GM19463 (cell line): ENCODE results near the gene ZDHHC14.

Experiments used
- ATAC-seq: cut with Tn5 transposase; IDR thresholded peaks from one replicate; pipeline ENCODE4 v1.9.1; 2021; ENCODE audit warnings: mild to moderate bottlenecking, moderate library complexity; ENCODE audit not compliant: unreplicated experiment

The ZDHHC14 gene

GRCh38 chr6:157631838-157632614 lies 251.0 kb downstream of the ZDHHC14 start:
- ATAC-seq, result no peak

DNA sequence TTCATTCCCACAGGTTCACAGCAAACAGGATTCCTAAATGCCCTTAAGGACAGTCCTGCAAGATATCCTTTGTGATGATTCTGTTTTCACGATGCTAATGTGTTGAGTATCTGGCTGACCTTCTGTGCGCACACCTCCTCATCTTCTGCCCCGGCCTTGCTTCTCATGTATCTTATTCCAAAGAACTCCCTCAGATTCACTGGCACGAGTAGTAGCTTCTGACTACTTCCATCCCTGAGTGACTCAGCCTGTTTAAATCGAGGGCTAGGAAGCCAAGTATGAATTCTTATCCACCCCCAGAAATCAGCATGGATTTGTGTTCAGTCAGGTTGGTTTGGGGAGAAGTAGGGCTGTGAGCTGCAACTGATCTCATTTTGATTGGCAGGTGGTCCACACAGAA lies 251.8 kb downstream of the ZDHHC14 start:
- ATAC-seq, result no peak

GRCh38 chr6:157634546-157634945 lies 253.6 kb downstream of the ZDHHC14 start:
- no peak for ATAC-seq

GRCh38 chr6:157635388-157636244 lies 254.6 kb downstream of the ZDHHC14 start:
- no peak for ATAC-seq

DNA sequence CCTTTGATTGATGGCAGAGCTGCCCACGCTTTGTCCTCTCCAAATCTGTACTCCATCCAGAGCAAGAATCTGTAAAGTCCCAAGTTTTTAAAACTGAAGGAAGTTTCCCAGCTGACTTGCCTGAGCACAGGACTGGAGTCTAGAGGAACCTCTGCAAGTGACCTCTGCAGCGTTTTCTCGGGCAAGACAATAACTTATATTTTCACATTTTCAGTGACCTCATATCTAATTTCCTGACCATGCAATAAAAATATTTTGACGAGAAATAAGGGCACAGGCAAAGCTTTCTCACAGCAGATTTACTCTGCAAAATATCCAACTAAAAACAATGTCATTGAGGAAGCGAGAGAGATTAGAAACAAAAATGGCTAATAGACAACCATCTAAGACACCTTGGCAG lies 256.5 kb downstream of the ZDHHC14 start:
- ATAC-seq, result no peak

- no peak for ATAC-seq
These were observed 257.1 kb downstream of the ZDHHC14 start for GRCh38 chr6:157637941-157638662.

DNA sequence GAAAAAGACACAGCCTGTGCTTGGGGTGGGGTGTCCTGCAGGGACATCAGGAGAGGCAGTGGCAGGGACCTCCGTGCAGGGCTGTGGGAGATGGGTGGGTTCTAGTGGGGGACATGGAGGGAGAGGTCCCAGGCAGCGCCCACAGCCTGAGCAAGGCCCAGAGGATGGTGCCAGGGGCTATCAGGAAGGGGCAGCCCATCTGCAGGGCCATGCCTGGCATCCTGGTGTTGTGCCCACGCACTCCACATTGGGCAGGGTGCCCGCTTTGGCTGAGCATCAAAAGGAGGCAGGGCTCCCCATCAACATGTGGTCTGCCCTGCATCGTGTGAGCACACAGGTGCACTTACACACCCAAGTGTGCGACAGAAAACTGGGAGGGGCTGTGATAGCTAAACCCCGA lies 257.8 kb downstream of the ZDHHC14 start:
- ATAC-seq, result no peak

DNA sequence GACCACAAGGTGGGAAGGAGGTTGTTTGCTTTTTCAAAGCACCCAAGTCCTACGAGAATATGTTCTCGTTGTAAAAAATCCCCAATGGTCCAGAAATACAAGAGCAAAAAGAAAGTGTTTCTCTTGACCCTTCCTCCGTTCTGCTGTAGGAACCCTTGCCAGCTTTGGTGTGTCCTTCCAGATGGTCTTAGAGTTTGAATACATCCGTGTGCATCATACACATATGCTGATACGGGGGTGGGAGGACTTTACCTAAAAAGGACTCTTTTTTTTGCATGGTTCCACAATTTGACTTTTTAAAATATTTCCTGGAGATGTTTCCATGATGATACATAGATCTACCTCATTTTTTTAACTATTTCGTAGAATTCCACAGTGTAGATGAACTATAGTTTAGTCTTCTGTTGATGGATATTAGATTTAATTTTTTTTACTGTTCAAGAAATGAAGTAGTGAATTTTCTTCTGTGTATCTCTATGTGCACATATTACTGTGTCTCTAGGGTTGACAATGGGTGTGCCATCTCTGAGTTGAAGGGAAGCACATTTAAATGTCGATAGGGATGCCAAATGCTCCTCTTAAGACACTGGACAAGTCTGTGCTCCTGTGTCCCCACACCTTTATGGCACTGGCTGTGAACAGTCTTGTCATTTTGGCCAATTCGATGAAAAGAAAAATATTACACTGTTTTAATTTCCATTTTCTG lies 259.9 kb downstream of the ZDHHC14 start:
- no peak for ATAC-seq

DNA sequence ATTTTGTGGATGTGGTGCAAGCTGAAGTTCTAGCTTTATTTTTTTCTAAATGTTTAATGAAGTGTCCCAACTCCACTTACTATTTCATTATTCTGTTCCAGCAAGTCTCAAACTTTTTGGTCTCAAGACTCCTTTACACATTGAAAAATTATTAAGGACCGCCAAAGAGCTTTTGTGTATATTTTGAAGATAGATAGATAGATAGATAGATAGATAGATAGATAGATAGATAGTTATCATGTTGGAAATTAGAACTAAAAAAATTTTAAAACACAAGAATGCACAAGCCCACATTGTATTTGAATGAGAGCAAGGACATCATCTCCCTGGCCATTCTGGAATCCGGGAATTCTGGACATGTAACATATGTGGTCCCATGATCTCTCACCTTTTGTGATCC lies 260.8 kb downstream of the ZDHHC14 start:
- ATAC-seq, result no peak

DNA sequence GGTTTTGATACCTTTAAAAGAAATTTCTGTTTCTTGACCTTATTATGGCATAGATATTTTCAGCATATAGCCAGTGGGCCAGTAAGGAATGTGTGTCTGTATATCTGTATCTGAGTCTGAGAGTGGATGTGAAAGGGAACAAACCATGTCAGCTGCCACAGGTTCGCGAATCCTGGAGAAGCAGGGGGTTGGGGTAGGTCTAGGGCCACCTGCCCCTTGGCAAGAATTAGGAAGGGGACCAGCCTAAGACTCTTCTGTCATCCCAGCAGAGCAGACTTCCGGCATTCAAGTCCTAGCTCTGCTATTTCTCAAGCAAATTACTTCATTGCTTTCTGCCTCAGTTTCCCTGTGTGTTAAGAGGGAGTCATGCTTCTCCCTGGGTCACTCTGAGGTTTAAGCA lies 261.7 kb downstream of the ZDHHC14 start:
- ATAC-seq, result no peak

DNA sequence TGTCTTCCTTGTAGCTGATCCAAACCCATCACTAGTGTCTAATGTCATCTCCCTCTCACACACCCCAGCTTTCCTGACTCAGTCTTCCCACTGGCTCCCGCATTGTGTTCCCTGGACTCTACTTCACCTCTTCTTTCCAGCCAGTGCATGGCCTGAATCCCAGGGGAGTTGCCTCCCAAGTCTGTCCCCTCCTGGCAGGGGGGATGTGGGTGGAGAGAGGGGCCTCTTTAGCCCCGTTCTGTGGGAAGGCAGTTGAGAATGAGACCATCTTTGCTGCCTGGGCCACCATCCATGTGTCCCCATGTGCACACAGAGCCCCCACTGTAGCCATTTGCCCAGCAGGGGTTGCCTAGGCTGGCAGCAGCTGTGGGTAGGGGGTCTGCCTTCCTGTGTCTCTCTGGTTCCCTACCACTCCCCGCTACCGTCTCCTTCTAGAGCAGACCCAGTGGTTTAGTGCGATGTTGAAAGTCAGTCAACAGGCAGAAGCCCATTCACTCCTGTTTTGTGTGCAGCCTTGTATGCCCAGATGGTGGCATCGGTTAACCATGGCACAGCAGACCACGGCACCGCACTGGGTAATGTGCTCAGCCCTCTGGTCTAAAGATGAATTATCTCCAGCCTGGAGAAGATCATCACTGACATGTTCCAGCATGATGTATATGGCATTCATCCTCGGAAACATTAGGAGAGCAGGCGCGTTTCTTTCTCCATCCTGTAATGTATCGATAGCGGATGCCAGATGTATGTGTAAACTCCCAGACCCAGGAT lies 263.2 kb downstream of the ZDHHC14 start:
- ATAC-seq, result no peak

DNA sequence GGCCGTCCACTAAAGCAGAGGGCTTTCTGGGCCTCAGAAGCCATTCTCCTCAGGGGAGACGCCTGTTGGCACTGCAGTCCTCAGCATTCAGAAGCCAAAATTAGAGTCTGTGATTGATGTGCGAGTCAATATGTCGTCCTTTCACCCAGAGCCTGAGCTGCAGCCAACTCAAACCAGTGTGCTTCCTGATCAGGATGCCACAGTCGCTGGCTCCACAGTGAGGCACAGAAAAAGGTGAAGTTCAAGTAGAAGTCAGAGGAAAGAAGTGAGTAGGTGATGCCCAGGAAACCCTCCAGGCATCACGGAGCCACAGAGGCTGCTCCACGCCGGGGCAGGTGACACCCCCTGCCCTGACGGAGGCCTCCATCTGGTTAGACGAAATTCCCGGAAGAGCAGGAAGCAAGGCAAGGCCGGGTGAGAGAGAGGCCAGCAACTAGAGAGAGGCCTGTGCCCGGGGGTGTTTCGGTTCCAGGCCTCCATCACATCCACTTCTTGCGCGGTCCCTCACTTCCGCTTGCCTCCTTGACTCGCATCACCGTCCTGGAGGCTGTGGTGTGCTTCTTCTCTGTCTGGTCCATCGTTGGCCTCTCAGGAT lies 264.3 kb downstream of the ZDHHC14 start:
- no peak for ATAC-seq

DNA sequence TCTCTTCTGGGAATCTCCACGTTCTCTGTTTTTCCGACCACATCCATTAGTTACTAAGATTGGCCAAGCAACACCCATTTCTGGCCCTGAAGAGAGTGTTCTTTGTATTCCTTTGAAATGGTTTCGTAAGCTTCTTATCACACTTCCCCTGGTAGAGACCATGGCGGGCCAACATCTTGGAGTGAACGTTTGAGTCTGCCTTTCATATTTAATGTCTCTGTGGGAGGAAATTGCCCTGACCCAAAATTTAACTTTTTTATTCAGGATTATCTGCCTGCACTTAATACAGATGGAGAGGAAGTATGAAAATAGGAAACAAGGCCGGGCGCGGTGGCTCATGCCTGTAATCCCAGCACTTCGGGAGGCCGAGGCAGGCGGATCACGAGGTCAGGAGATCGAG lies 265.0 kb downstream of the ZDHHC14 start:
- no peak for ATAC-seq

DNA sequence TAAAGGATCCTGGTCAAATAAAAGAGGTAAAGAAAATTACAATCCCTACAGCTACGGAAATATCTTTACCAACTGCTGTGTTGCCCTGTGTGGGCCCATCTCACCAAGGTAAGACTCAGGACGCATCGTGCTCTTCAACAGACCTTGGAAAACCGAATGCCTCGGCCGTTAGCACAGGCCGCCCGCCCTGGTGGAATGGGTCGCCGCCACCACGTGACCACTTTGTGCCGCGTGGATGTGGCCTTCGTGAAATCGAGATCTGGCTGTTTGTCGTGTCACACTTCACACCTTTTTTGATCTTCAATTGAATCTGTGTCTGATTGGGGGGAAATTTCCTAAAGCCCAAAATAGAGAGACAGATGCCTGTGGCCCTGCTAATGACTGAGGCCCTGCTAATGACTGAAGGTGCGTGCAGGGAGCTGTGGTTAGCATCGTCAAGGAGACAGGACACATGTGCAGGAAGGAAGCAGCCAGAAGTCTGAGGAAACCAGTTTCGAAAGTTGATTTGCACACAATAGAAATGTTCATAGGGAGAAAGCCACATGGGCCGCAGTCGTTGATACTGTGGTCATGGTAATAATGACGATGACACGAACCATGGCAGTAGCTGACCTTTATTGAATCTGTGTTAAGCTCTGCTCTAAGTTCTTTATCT lies 266.4 kb downstream of the ZDHHC14 start:
- ATAC-seq, result no peak

GRCh38 chr6:157648561-157648960 lies 267.6 kb downstream of the ZDHHC14 start:
- ATAC-seq, result no peak

- ATAC-seq, result no peak
These were observed 268.6 kb downstream of the ZDHHC14 start for GRCh38 chr6:157649311-157650260.

DNA sequence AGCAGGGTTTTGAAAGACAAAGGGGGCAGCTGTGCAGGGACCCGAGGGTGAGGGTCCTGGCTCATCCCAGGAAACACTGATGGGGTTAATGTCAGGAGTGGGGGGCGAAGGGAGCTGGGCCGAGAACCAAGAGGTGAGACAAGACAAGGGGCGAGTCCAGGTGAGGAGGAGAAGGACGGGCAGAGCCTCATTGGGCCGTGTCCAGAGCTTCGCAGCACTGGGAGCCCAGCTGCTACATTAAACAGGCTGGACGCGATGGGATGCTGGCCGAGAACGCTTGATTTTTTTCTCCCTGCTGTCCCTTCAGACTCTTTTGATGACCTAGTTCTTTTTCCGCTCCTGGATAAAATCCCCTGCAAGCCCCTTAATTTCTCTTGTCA lies 269.3 kb downstream of the ZDHHC14 start:
- no peak for ATAC-seq

DNA sequence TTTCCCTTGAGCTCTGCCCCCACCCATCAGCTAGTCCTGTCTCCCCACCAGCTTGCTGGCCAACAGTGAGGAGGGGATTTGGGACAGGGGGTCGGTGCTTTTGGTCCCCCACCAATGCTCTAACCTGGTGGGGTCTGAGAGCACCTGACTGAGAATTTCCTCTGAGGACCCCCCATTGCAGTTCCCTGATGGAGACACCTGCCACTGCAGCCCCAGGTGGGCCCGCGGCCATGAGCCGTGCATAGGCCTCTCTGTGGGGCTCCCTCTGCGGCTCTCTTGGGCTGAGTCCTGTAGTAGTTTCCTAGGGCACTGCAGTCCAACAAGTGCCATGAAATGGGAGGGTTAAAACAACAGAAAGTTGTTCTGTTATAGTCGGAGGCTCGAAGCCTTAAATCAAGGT lies 269.8 kb downstream of the ZDHHC14 start:
- no peak for ATAC-seq
